ENCODE measurements around the gene EPHA2. TPM values are rescaled to one million over a fixed set of nuclear protein-coding genes. Genes with fewer than 3 reads are reported as not detected.

EPHA2 gene
- total and polyA plus RNA-seq, 2 experiments from 2014 or later, result 9.8 to 26.2 TPM

- Histone ChIP-seq H3K9me3 (ENCODE audit: low read depth) (no peaks in the 10 kb centered on the region), H3K27ac (no peak overlapping the region), H3K36me3 (no peaks in the 10 kb centered on the region), H3K27me3 (no peaks in the 10 kb centered on the region), H3K4me1 (ENCODE audit: low read depth) (no peaks in the 10 kb centered on the region), H3K4me3 (no peak overlapping the region)
- peak; percentile 77 to 87 for DNase-seq (ENCODE audit: low read depth in 1 of 2, low spot score in 1 of 2)
- peak; percentile 97 for TF ChIP-seq CTCF (IDR thresholded peaks at IDR 0.05; ENCODE audit: low read depth, low read length)
Measured at GRCh38 chr1:16187748-16188401, 32.0 kb upstream of the EPHA2 start.

GRCh38 chr1:16186655-16187235 lies 30.9 kb upstream of the EPHA2 start:
- TF ChIP-seq CTCF (IDR thresholded peaks at IDR 0.05; ENCODE audit: low read depth, low read length), result no peak
- H3K27me3 ChIP-seq, result no peaks in the 10 kb centered on the region
- no peak overlapping the region for H3K4me3 ChIP-seq
- peaks cover 4% of the 10 kb centered on the region for H3K4me1 ChIP-seq (ENCODE audit: low read depth)
- no peaks in the 10 kb centered on the region for H3K36me3 ChIP-seq
- DNase-seq (ENCODE audit: low read depth in 1 of 2, low spot score in 1 of 2), result no peak
- H3K9me3 ChIP-seq (ENCODE audit: low read depth), result no peaks in the 10 kb centered on the region
- H3K27ac ChIP-seq, result no peak overlapping the region

- TF ChIP-seq CTCF (IDR thresholded peaks at IDR 0.05; ENCODE audit: low read depth, low read length), result no peak
- Histone ChIP-seq H3K36me3 (no peaks in the 10 kb centered on the region), H3K27ac (no peak overlapping the region), H3K9me3 (ENCODE audit: low read depth) (no peaks in the 10 kb centered on the region), H3K4me1 (ENCODE audit: low read depth) (peaks cover 7% of the 10 kb centered on the region), H3K4me3 (no peak overlapping the region), H3K27me3 (no peaks in the 10 kb centered on the region)
- DNase-seq (ENCODE audit: low read depth in 1 of 2, low spot score in 1 of 2), result no peak
Measured at GRCh38 chr1:16184557-16185303, 28.9 kb upstream of the EPHA2 start.

GRCh38 chr1:16183765-16184556 lies 28.1 kb upstream of the EPHA2 start:
- Histone ChIP-seq H3K4me1 (ENCODE audit: low read depth) (peaks cover 7% of the 10 kb centered on the region), H3K36me3 (no peaks in the 10 kb centered on the region), H3K9me3 (ENCODE audit: low read depth) (no peaks in the 10 kb centered on the region), H3K27ac (no peak overlapping the region), H3K4me3 (no peak overlapping the region), H3K27me3 (no peaks in the 10 kb centered on the region)
- TF ChIP-seq CTCF (IDR thresholded peaks at IDR 0.05; ENCODE audit: low read depth, low read length), result no peak
- DNase-seq (ENCODE audit: low read depth in 1 of 2, low spot score in 1 of 2), result no peak

GRCh38 chr1:16183179-16183578 lies 27.3 kb upstream of the EPHA2 start:
- peak in 1 of 2 donors; percentile 83 for DNase-seq (ENCODE audit: low read depth in 1 of 2, low spot score in 1 of 2)
- no peak overlapping the region for H3K4me3 ChIP-seq
- H3K9me3 ChIP-seq (ENCODE audit: low read depth), result no peaks in the 10 kb centered on the region
- H3K27me3 ChIP-seq, result no peaks in the 10 kb centered on the region
- no peaks in the 10 kb centered on the region for H3K36me3 ChIP-seq
- no peak for TF ChIP-seq CTCF (IDR thresholded peaks at IDR 0.05; ENCODE audit: low read depth, low read length)
- no peak overlapping the region for H3K27ac ChIP-seq
- peaks cover 7% of the 10 kb centered on the region for H3K4me1 ChIP-seq (ENCODE audit: low read depth)

Measured in cardiac muscle cell (in vitro differentiated cells and primary cell).